Left ventricle myocardium inferior (tissue), 1 donor: Measurements from ENCODE around the gene IL13RA1. TPM values are rescaled to one million over a fixed set of nuclear protein-coding genes. Genes with fewer than 3 reads are reported as not detected.

Experiments used
- DNase-seq: peaks from one replicate; pipeline ENCODE4 v3.0.0-alpha.2; 2020
- H3K27ac ChIP-seq: fragments of 200-600 bp; replicated peaks from 2 replicates; pipeline ENCODE4 v1.8.0; 2021
- H3K27me3 ChIP-seq: fragments of 200-600 bp; 2 replicates; pipeline ENCODE4 v1.8.0; 2021; ENCODE audit warnings: low read depth
- H3K36me3 ChIP-seq: fragments of 200-600 bp; 2 replicates; pipeline ENCODE4 v1.8.0; 2021
- H3K4me1 ChIP-seq: fragments of 200-600 bp; 2 replicates; pipeline ENCODE4 v1.8.0; 2021
- H3K4me3 ChIP-seq: fragments of 200-600 bp; 2 replicates; pipeline ENCODE4 v1.8.0; 2021; ENCODE audit warnings: mild to moderate bottlenecking, moderate library complexity
- H3K9me3 ChIP-seq: fragments of 200-600 bp; replicated peaks from 2 replicates; pipeline ENCODE4 v1.8.0; 2021
- CTCF ChIP-seq: fragments of 200-600 bp; IDR thresholded peaks from 2 replicates; pipeline ENCODE4 v1.8.0; 2021; ENCODE audit warnings: antibody characterized with exemption, mild to moderate bottlenecking, borderline replicate concordance
- intact Hi-C: fragments of 100-400 bp; cut with micrococcal nuclease; formaldehyde crosslinking; loops from one replicate; pipeline ENCODE4 v1.11.0; 2022
- total RNA-seq: library from RNA; stranded (reverse); fragmentation: NEBNext Ultra II Directional; extraction: Animal tissue kit (Norgen Biotek cat#: 25700); gene quantifications from one replicate; pipeline ENCODE4 v1.2.1, GENCODE V29; 2021
- donor health status: DM: no; HTN: yes; CAD: no; lungs with severe emphysema.

Gene IL13RA1
- total RNA-seq, 1 donor from 2014 or later: 14.8 TPM

GRCh38 chrX:118764122-118764521 lies 36.7 kb downstream of the IL13RA1 start:
- Histone ChIP-seq H3K4me1 (no peaks in the 10 kb centered on the region), H3K36me3 (peaks cover 23% of the 10 kb centered on the region), H3K27ac (no peak overlapping the region), H3K4me3 (no peak overlapping the region), H3K9me3 (no peaks in the 10 kb centered on the region), H3K27me3 (no peaks in the 10 kb centered on the region)
- intact Hi-C loops: no loop called here
- no peak for TF ChIP-seq CTCF
- DNase-seq: no peak

GRCh38 chrX:118770133-118770760 lies 42.8 kb downstream of the IL13RA1 start:
- peaks cover 14% of the 10 kb centered on the region for H3K36me3 ChIP-seq
- no peak for TF ChIP-seq CTCF
- intact Hi-C loops: no loop called here
- no peaks in the 10 kb centered on the region for H3K27me3 ChIP-seq
- no peak overlapping the region for H3K4me3 ChIP-seq
- H3K4me1 ChIP-seq: no peaks in the 10 kb centered on the region
- no peak for DNase-seq
- no peaks in the 10 kb centered on the region for H3K9me3 ChIP-seq
- no peak overlapping the region for H3K27ac ChIP-seq

- Histone ChIP-seq H3K27me3 (no peaks in the 10 kb centered on the region), H3K4me1 (no peaks in the 10 kb centered on the region), H3K36me3 (peaks cover 12% of the 10 kb centered on the region), H3K4me3 (no peak overlapping the region), H3K27ac (no peak overlapping the region), H3K9me3 (no peaks in the 10 kb centered on the region)
- no peak for TF ChIP-seq CTCF
- no peak for DNase-seq
- intact Hi-C loops: no loop called here
Observed at GRCh38 chrX:118772051-118772450, 44.6 kb downstream of the IL13RA1 start.

GRCh38 chrX:118773782-118774181 lies 46.4 kb downstream of the IL13RA1 start:
- no peaks in the 10 kb centered on the region for H3K4me1 ChIP-seq
- no peak overlapping the region for H3K4me3 ChIP-seq
- no peaks in the 10 kb centered on the region for H3K27me3 ChIP-seq
- no peak for DNase-seq
- no peak overlapping the region for H3K27ac ChIP-seq
- H3K9me3 ChIP-seq: no peaks in the 10 kb centered on the region
- no peak for TF ChIP-seq CTCF
- peaks cover 2% of the 10 kb centered on the region for H3K36me3 ChIP-seq
- intact Hi-C loops: no loop called here

GRCh38 chrX:118779581-118779980 lies 52.2 kb downstream of the IL13RA1 start:
- H3K4me1 ChIP-seq: no peaks in the 10 kb centered on the region
- intact Hi-C loops: no loop called here
- TF ChIP-seq CTCF: no peak
- no peaks in the 10 kb centered on the region for H3K27me3 ChIP-seq
- H3K4me3 ChIP-seq: no peak overlapping the region
- no peaks in the 10 kb centered on the region for H3K36me3 ChIP-seq
- no peak for DNase-seq
- no peaks in the 10 kb centered on the region for H3K9me3 ChIP-seq
- no peak overlapping the region for H3K27ac ChIP-seq

GRCh38 chrX:118780509-118780908 lies 53.1 kb downstream of the IL13RA1 start:
- no peak for DNase-seq
- no peaks in the 10 kb centered on the region for H3K9me3 ChIP-seq
- intact Hi-C loops: no loop called here
- no peaks in the 10 kb centered on the region for H3K27me3 ChIP-seq
- no peak overlapping the region for H3K4me3 ChIP-seq
- no peaks in the 10 kb centered on the region for H3K4me1 ChIP-seq
- no peak overlapping the region for H3K27ac ChIP-seq
- no peak for TF ChIP-seq CTCF
- no peaks in the 10 kb centered on the region for H3K36me3 ChIP-seq
